ENCODE results near the gene RNF150. TPM values are rescaled to one million over a fixed set of nuclear protein-coding genes. Genes with fewer than 3 reads are reported as not detected.
A peak's percentile ranks its signal among the peaks of the same experiment; 100 is the strongest.

The RNF150 gene
- total RNA-seq, 4 donors from 2014 or later: 1.6 to 21.2 (median 4.9) TPM

DNA sequence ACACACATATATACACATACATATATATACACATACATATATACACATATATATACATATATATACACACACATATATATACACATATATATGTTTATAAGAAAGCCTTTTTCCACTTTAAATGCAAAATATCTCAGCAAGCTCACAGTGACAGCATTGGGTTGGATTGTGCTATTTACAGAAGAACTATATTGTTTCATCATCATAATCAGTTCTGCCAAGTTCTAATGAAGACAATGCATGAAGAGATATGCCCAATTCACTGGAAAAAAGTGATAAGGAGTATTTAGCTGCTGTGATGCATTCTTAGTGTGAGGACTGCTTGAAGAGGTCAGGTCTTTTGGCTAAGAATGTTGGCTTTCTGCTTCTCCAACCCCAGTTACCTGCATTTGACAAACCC lies 54.4 kb downstream of the RNF150 start:
- DNase-seq (no peak), ATAC-seq (no peak)
- Histone ChIP-seq H3K9me3 (no peaks in the 10 kb centered on the region), H3K27ac (no peak overlapping the region), H3K36me3 (no peaks in the 10 kb centered on the region), H3K27me3 (no peaks in the 10 kb centered on the region), H3K4me1 (peaks cover 19 to 44% of the 10 kb centered on the region in 2 donors), H3K4me3 (no peak overlapping the region)
- intact Hi-C loops (cut with DNase I; ENCODE audit: low total_unique reads) (no loop called here), in situ Hi-C loops (cut with MboI; ENCODE audit: low sequenced_read_pairs in 4 of 4) (no loop called here)
- TF ChIP-seq POLR2A (IDR thresholded peaks at IDR 0.05): no peak
- TF ChIP-seq, protein P1, sequence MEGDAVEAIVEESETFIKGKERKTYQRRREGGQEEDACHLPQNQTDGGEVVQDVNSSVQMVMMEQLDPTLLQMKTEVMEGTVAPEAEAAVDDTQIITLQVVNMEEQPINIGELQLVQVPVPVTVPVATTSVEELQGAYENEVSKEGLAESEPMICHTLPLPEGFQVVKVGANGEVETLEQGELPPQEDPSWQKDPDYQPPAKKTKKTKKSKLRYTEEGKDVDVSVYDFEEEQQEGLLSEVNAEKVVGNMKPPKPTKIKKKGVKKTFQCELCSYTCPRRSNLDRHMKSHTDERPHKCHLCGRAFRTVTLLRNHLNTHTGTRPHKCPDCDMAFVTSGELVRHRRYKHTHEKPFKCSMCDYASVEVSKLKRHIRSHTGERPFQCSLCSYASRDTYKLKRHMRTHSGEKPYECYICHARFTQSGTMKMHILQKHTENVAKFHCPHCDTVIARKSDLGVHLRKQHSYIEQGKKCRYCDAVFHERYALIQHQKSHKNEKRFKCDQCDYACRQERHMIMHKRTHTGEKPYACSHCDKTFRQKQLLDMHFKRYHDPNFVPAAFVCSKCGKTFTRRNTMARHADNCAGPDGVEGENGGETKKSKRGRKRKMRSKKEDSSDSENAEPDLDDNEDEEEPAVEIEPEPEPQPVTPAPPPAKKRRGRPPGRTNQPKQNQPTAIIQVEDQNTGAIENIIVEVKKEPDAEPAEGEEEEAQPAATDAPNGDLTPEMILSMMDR (IDR thresholded peaks at IDR 0.05 in 4 of 5, conservative IDR thresholded peaks at IDR 0.05 in 1 of 5): no peak

DNA sequence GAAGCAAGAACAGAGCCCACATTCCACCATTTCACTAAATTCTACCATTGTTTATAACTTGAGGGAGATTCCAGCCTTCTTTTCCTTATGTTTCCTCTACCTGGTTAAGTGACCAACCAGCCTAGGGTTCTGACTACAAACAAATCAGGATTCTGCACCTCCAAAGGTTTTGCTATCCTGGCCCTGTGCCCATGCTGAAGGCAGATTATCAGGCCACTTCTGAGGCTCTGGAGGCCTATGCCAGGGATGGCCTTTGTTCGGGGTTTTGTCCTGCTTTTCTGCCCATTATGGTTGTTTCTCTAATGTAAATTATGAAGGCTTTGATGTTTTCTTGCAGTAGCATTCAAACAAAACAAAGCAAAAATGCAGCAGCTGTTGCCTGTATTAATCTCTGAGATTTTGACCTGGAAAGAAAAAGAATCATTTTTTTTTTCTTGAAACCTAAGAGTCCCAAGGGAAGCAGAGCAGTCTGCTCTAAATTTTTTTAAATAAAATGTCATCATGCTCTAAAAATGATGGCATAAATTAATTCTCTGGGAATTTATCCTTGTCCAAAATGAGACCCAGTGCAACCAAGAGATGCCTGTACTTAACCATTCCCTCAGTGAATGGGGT lies 55.6 kb downstream of the RNF150 start:
- in situ Hi-C loops (cut with MboI; ENCODE audit: low sequenced_read_pairs in 4 of 4): no loop called here
- Histone ChIP-seq H3K27ac (no peak overlapping the region), H3K9me3 (no peaks in the 10 kb centered on the region), H3K36me3 (no peaks in the 10 kb centered on the region), H3K27me3 (no peaks in the 10 kb centered on the region), H3K4me3 (no peak overlapping the region), H3K4me1 (peaks cover 19 to 44% of the 10 kb centered on the region in 2 donors)
- no peak for TF ChIP-seq POLR2A (IDR thresholded peaks at IDR 0.05)
- TF ChIP-seq, protein P1 (IDR thresholded peaks at IDR 0.05 in 4 of 5, conservative IDR thresholded peaks at IDR 0.05 in 1 of 5): no peak
- DNase-seq (no peak), ATAC-seq (no peak)
- intact Hi-C loops (cut with DNase I; ENCODE audit: low total_unique reads): no loop called here

DNA sequence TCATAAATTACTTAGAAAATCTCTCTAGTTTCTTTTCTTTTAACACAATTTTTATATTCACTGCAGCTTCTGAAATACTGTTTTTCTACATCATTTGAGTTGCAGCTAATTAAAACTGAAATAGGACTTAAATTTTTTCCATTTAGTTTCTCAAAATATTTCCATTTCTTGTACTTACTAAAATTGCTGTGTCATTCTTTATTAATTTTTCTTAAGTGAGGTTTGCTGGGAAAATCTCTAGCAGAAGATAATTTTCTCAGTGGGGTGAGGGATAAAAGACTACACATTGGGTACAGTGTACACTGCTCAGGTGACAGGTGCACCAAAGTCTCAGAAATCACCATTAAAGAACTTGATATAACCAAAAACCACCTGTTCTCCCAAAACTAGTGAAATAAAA lies 57.7 kb downstream of the RNF150 start:
- Histone ChIP-seq H3K4me1 (peaks cover 16 to 28% of the 10 kb centered on the region in 2 donors), H3K27me3 (no peaks in the 10 kb centered on the region)
- TF ChIP-seq POLR2A (IDR thresholded peaks at IDR 0.05): no peak
- TF ChIP-seq, protein P1 (IDR thresholded peaks at IDR 0.05 in 4 of 5, conservative IDR thresholded peaks at IDR 0.05 in 1 of 5): no peak

DNA sequence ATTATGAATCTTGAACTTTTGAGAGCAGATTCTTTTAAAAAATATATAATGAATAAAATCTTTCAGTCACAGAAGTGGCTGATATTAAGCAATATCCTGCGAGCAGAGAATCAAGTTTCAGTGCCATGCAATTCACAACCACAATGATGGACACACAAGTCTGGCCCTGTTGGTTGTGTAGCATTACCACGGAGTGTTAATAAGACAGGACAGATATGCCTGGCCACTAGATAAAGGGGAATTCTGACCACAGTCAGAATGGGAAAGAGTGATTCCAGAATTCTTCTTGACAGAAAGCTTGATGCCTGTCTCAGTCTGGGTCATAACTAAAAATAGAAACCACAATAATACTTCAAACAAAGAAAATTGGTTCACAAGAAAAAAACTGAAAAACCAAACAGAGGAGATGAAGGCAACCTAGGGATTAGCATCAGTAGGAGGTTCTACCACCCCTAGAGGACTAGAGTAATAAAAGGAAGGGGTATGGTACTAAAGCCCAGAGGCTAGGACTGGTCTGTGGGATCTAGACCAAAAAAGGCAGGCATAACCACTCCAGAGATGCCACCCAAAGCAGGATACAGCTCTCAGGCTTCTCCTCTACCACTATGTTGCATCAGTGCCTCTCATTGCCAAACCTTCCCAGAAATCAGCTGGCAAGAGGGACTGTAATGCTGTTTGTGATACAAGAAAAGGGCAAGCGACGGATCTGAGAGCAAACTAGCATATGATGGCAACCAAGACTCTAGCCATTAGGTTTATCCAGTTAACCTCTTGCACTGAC lies 59.0 kb downstream of the RNF150 start:
- no peak overlapping the region for H3K4me3 ChIP-seq
- TF ChIP-seq POLR2A (IDR thresholded peaks at IDR 0.05): no peak
- TF ChIP-seq, protein P1 (IDR thresholded peaks at IDR 0.05 in 4 of 5, conservative IDR thresholded peaks at IDR 0.05 in 1 of 5): no peak
- H3K4me1 ChIP-seq: peaks cover 16 to 21% of the 10 kb centered on the region in 2 donors
- H3K27me3 ChIP-seq: no peaks in the 10 kb centered on the region
- DNase-seq (no peak), ATAC-seq (peak in 1 of 2 donors; percentile 74)
- intact Hi-C loops (cut with DNase I; ENCODE audit: low total_unique reads) (no loop called here), in situ Hi-C loops (cut with MboI; ENCODE audit: low sequenced_read_pairs in 4 of 4) (no loop called here)
- no peaks in the 10 kb centered on the region for H3K9me3 ChIP-seq
- H3K27ac ChIP-seq: no peak overlapping the region
- H3K36me3 ChIP-seq: no peaks in the 10 kb centered on the region

More for the DNA sequence above, 57.7 kb downstream of the RNF150 start:
- in situ Hi-C loops (cut with MboI; ENCODE audit: low sequenced_read_pairs in 4 of 4): no loop called here
- H3K27ac ChIP-seq: no peak overlapping the region
- intact Hi-C loops (cut with DNase I; ENCODE audit: low total_unique reads): no loop called here
- ATAC-seq (no peak), DNase-seq (no peak)
- H3K4me3 ChIP-seq: no peak overlapping the region
- no peaks in the 10 kb centered on the region for H3K36me3 ChIP-seq
- H3K9me3 ChIP-seq: no peaks in the 10 kb centered on the region
